Measurements from ENCODE around the gene RNF224. TPM values are rescaled to one million over a fixed set of nuclear protein-coding genes. Genes with fewer than 3 reads are reported as not detected.

RNF224 gene
- total RNA-seq (ENCODE audit: unreplicated experiment) = 0.39 TPM
- long read RNA-seq = 0 reads

- Mint-ChIP-seq H3K9me3 (ENCODE audit: unreplicated experiment) (no peaks in the 10 kb centered on the region), H3K4me1 (ENCODE audit: low read depth, unreplicated experiment) (peaks cover 2% of the 10 kb centered on the region), H3K4me3 (ENCODE audit: unreplicated experiment) (no peak within 1 kb of the TSS), H3K27ac (ENCODE audit: unreplicated experiment) (no peak within 1 kb of the TSS), H3K36me3 (ENCODE audit: unreplicated experiment) (no peaks in the 10 kb centered on the region), H3K27me3 (ENCODE audit: unreplicated experiment) (peaks cover 2% of the 10 kb centered on the region)
- DNase-seq = peak; percentile 91
- TF ChIP-seq CTCF (IDR thresholded peaks at IDR 0.05; ENCODE audit: partially characterized antibody, unreplicated experiment) = peak; percentile 86
These were observed at the start of gene RNF224 for GRCh38 chr9:137227054-137227852. TSS of gene RNF224 (plus strand) at chr9:137227502. CDS start at chr9:137228336, 834 bp downstream.

GRCh38 chr9:137178201-137178938, 48.9 kb upstream of the RNF224 start:
- TF ChIP-seq CTCF (IDR thresholded peaks at IDR 0.05; ENCODE audit: partially characterized antibody, unreplicated experiment) = no peak
- no peaks in the 10 kb centered on the region for H3K36me3 Mint-ChIP-seq (ENCODE audit: unreplicated experiment)
- no peaks in the 10 kb centered on the region for H3K4me1 Mint-ChIP-seq (ENCODE audit: low read depth, unreplicated experiment)
- DNase-seq = no peak
- no peak overlapping the region for H3K27ac Mint-ChIP-seq (ENCODE audit: unreplicated experiment)
- no peak overlapping the region for H3K4me3 Mint-ChIP-seq (ENCODE audit: unreplicated experiment)
- peaks cover 4% of the 10 kb centered on the region for H3K27me3 Mint-ChIP-seq (ENCODE audit: unreplicated experiment)
- H3K9me3 Mint-ChIP-seq (ENCODE audit: unreplicated experiment) = peaks cover 3% of the 10 kb centered on the region

- Mint-ChIP-seq H3K4me1 (ENCODE audit: low read depth, unreplicated experiment) (no peaks in the 10 kb centered on the region), H3K27me3 (ENCODE audit: unreplicated experiment) (peaks cover 4% of the 10 kb centered on the region), H3K4me3 (ENCODE audit: unreplicated experiment) (no peak overlapping the region), H3K27ac (ENCODE audit: unreplicated experiment) (no peak overlapping the region), H3K9me3 (ENCODE audit: unreplicated experiment) (peaks cover 3% of the 10 kb centered on the region), H3K36me3 (ENCODE audit: unreplicated experiment) (no peaks in the 10 kb centered on the region)
- DNase-seq = no peak
- no peak for TF ChIP-seq CTCF (IDR thresholded peaks at IDR 0.05; ENCODE audit: partially characterized antibody, unreplicated experiment)
These were observed 48.2 kb upstream of the RNF224 start for GRCh38 chr9:137178939-137179630.

GRCh38 chr9:137179761-137180160, 47.5 kb upstream of the RNF224 start:
- H3K27ac Mint-ChIP-seq (ENCODE audit: unreplicated experiment) = no peak overlapping the region
- no peak overlapping the region for H3K4me3 Mint-ChIP-seq (ENCODE audit: unreplicated experiment)
- no peaks in the 10 kb centered on the region for H3K36me3 Mint-ChIP-seq (ENCODE audit: unreplicated experiment)
- TF ChIP-seq CTCF (IDR thresholded peaks at IDR 0.05; ENCODE audit: partially characterized antibody, unreplicated experiment) = no peak
- peaks cover 4% of the 10 kb centered on the region for H3K27me3 Mint-ChIP-seq (ENCODE audit: unreplicated experiment)
- no peak for DNase-seq
- H3K9me3 Mint-ChIP-seq (ENCODE audit: unreplicated experiment) = peaks cover 3% of the 10 kb centered on the region
- H3K4me1 Mint-ChIP-seq (ENCODE audit: low read depth, unreplicated experiment) = no peaks in the 10 kb centered on the region
